GM18909 (cell line): ENCODE results near the gene TRIB2.

Source experiments
- ATAC-seq: cut with Tn5 transposase; IDR thresholded peaks from one replicate; pipeline ENCODE4 v1.9.1; 2021; ENCODE audit warnings: mild to moderate bottlenecking; ENCODE audit not compliant: unreplicated experiment, poor library complexity

The TRIB2 gene

GRCh38 chr2:12718711-12719399 is 2.1 kb downstream of the TRIB2 start:
- no peak for ATAC-seq

DNA sequence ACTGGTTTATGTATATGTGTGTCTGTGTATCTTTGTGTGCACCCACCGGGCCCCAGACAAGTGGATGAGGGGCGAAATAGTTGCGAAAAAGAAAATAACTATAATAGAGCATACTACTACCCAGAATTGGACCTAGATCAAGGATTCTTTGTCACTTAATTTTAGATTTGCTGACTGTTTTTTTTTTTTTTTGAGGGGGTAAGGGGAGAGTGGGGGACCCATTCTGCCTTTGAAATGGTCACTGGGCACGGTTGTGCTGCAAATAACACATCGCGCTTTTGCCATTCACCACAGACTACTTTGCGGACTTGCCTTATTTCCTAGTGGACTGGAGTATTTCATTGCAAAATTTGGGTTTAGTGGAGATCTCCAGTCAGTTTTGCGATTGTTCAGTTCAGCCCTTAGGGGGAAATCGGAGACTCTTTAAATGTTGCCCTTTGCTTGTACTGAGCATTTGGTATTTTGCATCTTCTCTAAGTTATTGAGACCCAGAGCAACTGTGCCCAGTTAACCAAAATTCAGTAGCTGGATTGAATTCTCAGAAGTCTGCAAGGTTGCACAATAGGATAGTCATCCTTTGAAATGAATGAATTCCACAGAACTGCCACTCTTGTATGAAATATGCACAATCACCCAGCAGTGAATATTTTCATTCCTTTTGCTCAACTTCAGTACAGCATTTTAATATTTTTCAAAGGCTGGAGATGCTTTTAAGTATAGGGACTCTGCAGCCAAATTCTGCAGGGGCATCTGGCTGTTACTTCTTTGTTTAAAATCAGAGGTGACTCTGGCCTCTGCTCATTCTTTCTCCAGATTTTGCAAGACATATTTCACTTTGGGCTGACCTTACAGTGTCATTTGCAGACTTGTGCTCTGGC is 2.9 kb downstream of the TRIB2 start:
- ATAC-seq, result no peak

DNA sequence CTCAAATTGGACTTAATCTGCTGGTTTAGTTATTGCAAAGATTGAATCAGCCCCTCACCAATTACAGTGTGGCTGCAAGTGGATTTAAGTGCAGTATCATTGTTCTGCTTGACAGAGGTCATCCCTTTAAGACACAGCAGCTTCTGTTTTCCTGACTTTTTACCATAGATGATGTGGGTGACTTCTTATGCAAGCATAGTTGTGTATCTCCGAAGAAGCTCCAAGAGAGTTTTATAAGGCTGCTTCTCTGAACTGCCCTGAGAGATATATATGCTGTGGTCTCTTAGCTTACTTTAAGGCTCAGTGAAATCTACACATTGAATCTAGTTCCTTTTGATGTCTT is 3.5 kb downstream of the TRIB2 start:
- ATAC-seq, result no peak

- ATAC-seq, result no peak
These were observed 4.1 kb downstream of the TRIB2 start for GRCh38 chr2:12720754-12721378.

DNA sequence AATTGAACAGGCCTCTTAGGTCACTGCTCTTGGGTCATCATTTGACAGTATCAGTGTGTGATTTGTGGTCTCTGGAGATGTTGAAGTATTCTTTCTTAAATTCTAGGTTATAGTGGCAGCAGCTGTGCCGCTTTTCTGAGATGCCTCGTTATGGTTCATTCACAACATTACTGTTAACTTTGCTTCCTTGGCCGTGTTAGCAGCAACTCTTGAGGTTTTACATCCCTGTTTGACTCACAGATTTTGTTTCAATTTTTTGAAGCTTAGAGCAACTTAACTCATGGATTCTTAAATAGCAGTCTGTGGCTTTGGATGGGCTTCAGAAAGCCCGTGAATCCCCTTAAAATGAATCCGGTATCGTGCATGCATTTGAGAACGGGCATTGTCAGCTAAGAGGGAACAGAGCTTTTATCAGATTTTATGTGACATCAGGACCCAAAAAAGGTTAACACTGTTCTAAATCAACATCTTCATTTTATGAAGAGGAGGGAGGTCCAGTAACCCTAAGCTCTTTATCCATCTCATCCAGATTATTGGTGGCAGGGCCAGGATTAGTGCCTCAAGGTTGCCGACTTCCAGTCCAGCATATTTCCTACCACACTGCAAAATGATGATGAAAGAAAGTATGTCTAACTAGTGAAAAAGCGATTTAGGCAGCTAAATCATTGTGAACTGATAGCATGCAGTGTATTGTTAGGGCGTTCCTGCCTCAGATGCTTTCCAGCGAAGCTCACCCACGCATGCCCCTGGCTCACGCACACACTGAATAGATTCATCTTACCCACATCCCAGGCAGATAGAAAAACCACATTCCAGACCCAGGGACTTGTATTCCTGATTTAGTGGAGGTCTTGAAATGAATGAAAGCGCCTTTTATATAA is 5.1 kb downstream of the TRIB2 start:
- ATAC-seq, result no peak

DNA sequence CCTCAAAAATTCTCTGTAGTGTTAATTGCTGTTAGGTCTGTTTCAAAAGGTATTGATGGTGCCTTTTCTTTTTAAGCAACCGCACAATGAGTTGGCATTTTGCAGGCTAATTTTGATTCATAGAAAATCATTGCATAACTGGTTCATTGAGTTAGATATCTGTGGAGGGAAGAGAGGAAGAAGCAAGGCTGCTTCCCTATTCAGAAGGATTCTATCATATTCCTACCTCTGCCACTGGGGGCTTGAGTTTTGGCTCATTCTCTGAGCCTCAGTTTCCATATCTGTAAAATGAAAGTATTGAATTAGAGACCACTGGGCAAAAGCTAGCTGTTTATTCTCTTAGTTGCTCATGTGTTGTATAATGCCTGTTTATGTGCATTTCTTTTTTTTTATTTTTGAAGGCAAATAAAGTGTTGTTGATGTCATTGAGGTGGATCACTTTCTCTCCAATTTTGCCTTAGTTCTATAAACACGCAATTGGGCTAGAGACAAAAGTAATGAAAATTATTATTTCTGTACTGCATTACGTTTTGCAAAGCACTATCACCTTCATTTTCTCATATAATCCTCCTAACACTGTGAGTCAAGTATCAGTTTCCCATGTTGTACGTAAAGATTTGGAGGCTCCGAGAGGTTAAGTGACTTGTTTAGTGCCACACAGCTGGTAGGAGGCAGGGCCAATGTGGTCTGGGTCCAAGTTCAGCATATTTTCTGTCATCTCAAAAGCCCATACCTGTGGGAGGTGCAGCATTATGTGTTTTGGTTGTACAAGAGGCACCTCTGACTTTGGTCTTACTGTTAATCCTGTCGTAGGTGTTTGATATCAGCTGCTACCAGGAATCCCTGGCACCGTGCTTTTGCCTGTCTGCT is 5.9 kb downstream of the TRIB2 start:
- no peak for ATAC-seq

GRCh38 chr2:12723736-12724463 is 7.2 kb downstream of the TRIB2 start:
- no peak for ATAC-seq

GRCh38 chr2:12725233-12726187 is 8.8 kb downstream of the TRIB2 start:
- no peak for ATAC-seq

- ATAC-seq, result no peak
These were observed 9.5 kb downstream of the TRIB2 start for GRCh38 chr2:12726271-12726670.

DNA sequence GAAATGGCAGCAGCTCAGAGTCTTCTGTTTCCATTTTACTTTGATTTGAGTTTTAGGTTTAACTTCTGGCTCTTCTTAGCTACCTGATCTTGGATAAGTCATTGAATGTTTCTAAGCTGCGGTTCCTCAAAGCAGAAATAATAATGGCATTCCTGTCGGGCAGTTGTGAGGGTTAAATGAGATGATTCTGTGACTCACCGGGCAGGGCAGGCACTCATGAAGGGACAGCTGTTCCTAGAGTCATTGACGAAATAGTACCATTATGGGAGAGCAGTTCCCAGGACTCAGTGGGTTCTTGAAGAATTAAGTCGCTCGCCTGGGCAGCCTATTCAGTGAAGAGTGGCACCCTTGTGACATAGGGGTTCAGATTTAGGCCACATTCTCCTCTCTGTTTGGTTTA is 10.3 kb downstream of the TRIB2 start:
- ATAC-seq, result no peak

- no peak for ATAC-seq
These were observed 10.9 kb downstream of the TRIB2 start for GRCh38 chr2:12727641-12728040.

- peak; percentile 94 for ATAC-seq
These were observed 11.6 kb downstream of the TRIB2 start for GRCh38 chr2:12728221-12728777.

DNA sequence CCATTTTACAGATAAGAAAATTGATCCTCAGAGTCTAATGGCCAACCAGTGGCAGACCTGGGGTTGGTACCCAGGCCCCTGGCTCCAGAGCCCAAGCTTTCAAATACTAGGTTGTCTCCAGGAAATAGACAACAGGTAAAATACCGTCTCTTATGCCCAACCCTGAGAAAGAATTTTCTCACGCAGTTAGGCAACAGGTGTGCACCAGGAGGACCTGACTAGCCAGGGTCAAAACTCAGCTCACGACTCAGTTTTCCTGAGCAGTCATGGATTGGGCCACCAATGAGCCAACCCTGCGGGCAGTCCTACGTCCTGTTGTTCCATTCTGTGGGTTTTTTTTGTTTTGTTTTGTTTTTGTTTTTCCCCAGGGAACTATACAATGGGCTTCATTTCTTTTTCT is 13.5 kb downstream of the TRIB2 start:
- ATAC-seq, result no peak

GRCh38 chr2:12731701-12732280 is 15.1 kb downstream of the TRIB2 start:
- no peak for ATAC-seq

- no peak for ATAC-seq
These were observed 15.9 kb downstream of the TRIB2 start for GRCh38 chr2:12732651-12733050.

DNA sequence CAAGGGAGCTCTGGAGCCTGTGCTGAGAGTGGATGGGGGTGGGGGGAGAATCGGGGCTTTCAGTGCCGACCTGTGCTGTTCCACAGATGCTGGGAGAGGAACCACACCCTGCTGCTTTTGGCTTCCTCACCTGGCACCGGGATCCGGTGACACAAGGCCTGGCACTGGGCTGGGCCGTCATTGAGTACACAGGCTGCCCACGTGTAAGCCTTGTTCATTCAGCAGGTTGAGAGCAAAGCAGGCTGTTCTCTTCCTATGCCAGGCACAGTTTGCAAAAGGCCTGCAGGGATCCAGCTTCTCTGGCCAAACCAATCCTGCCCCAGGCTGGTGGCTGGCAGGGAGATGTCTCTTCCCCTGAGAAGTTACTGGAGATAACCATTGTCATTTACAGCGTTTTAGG is 17.1 kb downstream of the TRIB2 start:
- ATAC-seq, result no peak
